Measurements from ENCODE around the gene CRADD. TPM values are rescaled to one million over a fixed set of nuclear protein-coding genes. Genes with fewer than 3 reads are reported as not detected.

The CRADD gene
- polyA plus RNA-seq, 4 donors: 19.0 to 49.4 (median 27.1) TPM

GRCh38 chr12:93743229-93743998 lies 66.2 kb downstream of the CRADD start:
- H3K27ac ChIP-seq (ENCODE audit: low read depth in 1 of 3, low read length in 2 of 3): peak overlapping the region in 1 of 3 donors; percentile 68
- FAIRE-seq (no peak), DNase-seq (no peak)
- no peaks in the 10 kb centered on the region for H3K9me3 ChIP-seq (ENCODE audit: control insufficient read depth in 2 of 2, insufficient read depth in 1 of 2, low read depth in 1 of 2, low read length in 1 of 2)
- H3K27me3 ChIP-seq (ENCODE audit: control insufficient read depth in 3 of 3, insufficient read depth in 3 of 3, low read length in 3 of 3): no peaks in the 10 kb centered on the region
- peaks cover 0 to 9% (median under 1%) of the 10 kb centered on the region in 3 donors for H3K4me1 ChIP-seq (ENCODE audit: control insufficient read depth in 3 of 3, insufficient read depth in 2 of 3, low read depth in 1 of 3, low read length in 2 of 3)
- no peak overlapping the region for H3K4me3 ChIP-seq (ENCODE audit: low read depth in 1 of 3, low read length in 3 of 3)
- no peaks in the 10 kb centered on the region for H3K36me3 ChIP-seq (ENCODE audit: control insufficient read depth in 3 of 3, insufficient read depth in 2 of 3, low read depth in 1 of 3, low read length in 3 of 3)
- whole genome bisulfite sequencing, 3 donors: 94 to 95% (median 95%) methylated on average over 9 of the region's 9 CpGs

GRCh38 chr12:93743999-93744689 lies 67.0 kb downstream of the CRADD start:
- no peak for FAIRE-seq
- no peak for DNase-seq
- no peaks in the 10 kb centered on the region for H3K36me3 ChIP-seq (ENCODE audit: control insufficient read depth in 3 of 3, insufficient read depth in 2 of 3, low read depth in 1 of 3, low read length in 3 of 3)
- H3K9me3 ChIP-seq (ENCODE audit: control insufficient read depth in 2 of 2, insufficient read depth in 1 of 2, low read depth in 1 of 2, low read length in 1 of 2): no peaks in the 10 kb centered on the region
- no peaks in the 10 kb centered on the region for H3K27me3 ChIP-seq (ENCODE audit: control insufficient read depth in 3 of 3, insufficient read depth in 3 of 3, low read length in 3 of 3)
- WGBS, 3 donors: 95 to 97% (median 97%) methylated on average over 4 of the region's 4 CpGs
- H3K4me3 ChIP-seq (ENCODE audit: low read depth in 1 of 3, low read length in 3 of 3): no peak overlapping the region
- peaks cover 0 to 9% (median 2%) of the 10 kb centered on the region in 3 donors for H3K4me1 ChIP-seq (ENCODE audit: control insufficient read depth in 3 of 3, insufficient read depth in 2 of 3, low read depth in 1 of 3, low read length in 2 of 3)
- H3K27ac ChIP-seq (ENCODE audit: low read depth in 1 of 3, low read length in 2 of 3): no peak overlapping the region

- FAIRE-seq (no peak), DNase-seq (no peak)
- Histone ChIP-seq H3K27me3 (ENCODE audit: control insufficient read depth in 3 of 3, insufficient read depth in 3 of 3, low read length in 3 of 3) (no peaks in the 10 kb centered on the region), H3K36me3 (ENCODE audit: control insufficient read depth in 3 of 3, insufficient read depth in 2 of 3, low read depth in 1 of 3, low read length in 3 of 3) (no peaks in the 10 kb centered on the region), H3K4me1 (ENCODE audit: control insufficient read depth in 3 of 3, insufficient read depth in 2 of 3, low read depth in 1 of 3, low read length in 2 of 3) (peaks cover 0 to 9% (median 4%) of the 10 kb centered on the region in 3 donors), H3K9me3 (ENCODE audit: control insufficient read depth in 2 of 2, insufficient read depth in 1 of 2, low read depth in 1 of 2, low read length in 1 of 2) (no peaks in the 10 kb centered on the region), H3K4me3 (ENCODE audit: low read depth in 1 of 3, low read length in 3 of 3) (no peak overlapping the region), H3K27ac (ENCODE audit: low read depth in 1 of 3, low read length in 2 of 3) (no peak overlapping the region)
- 83 to 96% (median 96%) methylated on average over 2 of the region's 2 CpGs for WGBS, 3 donors
Measured at GRCh38 chr12:93745286-93745685, 68.1 kb downstream of the CRADD start.

- FAIRE-seq (no peak), DNase-seq (no peak)
- Histone ChIP-seq H3K27me3 (ENCODE audit: control insufficient read depth in 3 of 3, insufficient read depth in 3 of 3, low read length in 3 of 3) (no peaks in the 10 kb centered on the region), H3K4me1 (ENCODE audit: control insufficient read depth in 3 of 3, insufficient read depth in 2 of 3, low read depth in 1 of 3, low read length in 2 of 3) (peaks cover 0 to 4% (median 2%) of the 10 kb centered on the region in 3 donors), H3K36me3 (ENCODE audit: control insufficient read depth in 3 of 3, insufficient read depth in 2 of 3, low read depth in 1 of 3, low read length in 3 of 3) (no peaks in the 10 kb centered on the region), H3K27ac (ENCODE audit: low read depth in 1 of 3, low read length in 2 of 3) (no peak overlapping the region), H3K9me3 (ENCODE audit: control insufficient read depth in 2 of 2, insufficient read depth in 1 of 2, low read depth in 1 of 2, low read length in 1 of 2) (no peaks in the 10 kb centered on the region), H3K4me3 (ENCODE audit: low read depth in 1 of 3, low read length in 3 of 3) (no peak overlapping the region)
- WGBS, 3 donors: 63 to 93% (median 70%) methylated on average over 4 of the region's 4 CpGs
Measured at GRCh38 chr12:93746572-93747168, 69.5 kb downstream of the CRADD start.

GRCh38 chr12:93748672-93749383 lies 71.7 kb downstream of the CRADD start:
- Histone ChIP-seq H3K4me3 (ENCODE audit: low read depth in 1 of 3, low read length in 3 of 3) (no peak overlapping the region), H3K4me1 (ENCODE audit: control insufficient read depth in 3 of 3, insufficient read depth in 2 of 3, low read depth in 1 of 3, low read length in 2 of 3) (peaks cover 0 to 4% (median 0%) of the 10 kb centered on the region in 3 donors), H3K27me3 (ENCODE audit: control insufficient read depth in 3 of 3, insufficient read depth in 3 of 3, low read length in 3 of 3) (no peaks in the 10 kb centered on the region), H3K36me3 (ENCODE audit: control insufficient read depth in 3 of 3, insufficient read depth in 2 of 3, low read depth in 1 of 3, low read length in 3 of 3) (no peaks in the 10 kb centered on the region), H3K27ac (ENCODE audit: low read depth in 1 of 3, low read length in 2 of 3) (no peak overlapping the region), H3K9me3 (ENCODE audit: control insufficient read depth in 2 of 2, insufficient read depth in 1 of 2, low read depth in 1 of 2, low read length in 1 of 2) (peaks cover 0 to 17% of the 10 kb centered on the region in 2 donors)
- FAIRE-seq (no peak), DNase-seq (no peak)
- 95 to 98% (median 97%) methylated on average over 2 of the region's 2 CpGs for WGBS, 3 donors

GRCh38 chr12:93749515-93749914 lies 72.3 kb downstream of the CRADD start:
- 24 to 51% (median 47%) methylated on average over 2 of the region's 2 CpGs for WGBS, 3 donors
- no peak for FAIRE-seq
- H3K4me1 ChIP-seq (ENCODE audit: control insufficient read depth in 3 of 3, insufficient read depth in 2 of 3, low read depth in 1 of 3, low read length in 2 of 3): peaks cover 0 to 4% (median 0%) of the 10 kb centered on the region in 3 donors
- no peaks in the 10 kb centered on the region for H3K27me3 ChIP-seq (ENCODE audit: control insufficient read depth in 3 of 3, insufficient read depth in 3 of 3, low read length in 3 of 3)
- no peak overlapping the region for H3K27ac ChIP-seq (ENCODE audit: low read depth in 1 of 3, low read length in 2 of 3)
- peaks cover 0 to 2% (median 0%) of the 10 kb centered on the region in 3 donors for H3K36me3 ChIP-seq (ENCODE audit: control insufficient read depth in 3 of 3, insufficient read depth in 2 of 3, low read depth in 1 of 3, low read length in 3 of 3)
- peak in 1 of 2 donors; percentile 31 for DNase-seq
- H3K9me3 ChIP-seq (ENCODE audit: control insufficient read depth in 2 of 2, insufficient read depth in 1 of 2, low read depth in 1 of 2, low read length in 1 of 2): peaks cover 0 to 21% of the 10 kb centered on the region in 2 donors
- H3K4me3 ChIP-seq (ENCODE audit: low read depth in 1 of 3, low read length in 3 of 3): no peak overlapping the region

- Histone ChIP-seq H3K9me3 (ENCODE audit: control insufficient read depth in 2 of 2, insufficient read depth in 1 of 2, low read depth in 1 of 2, low read length in 1 of 2) (peaks cover 0 to 25% of the 10 kb centered on the region in 2 donors), H3K4me1 (ENCODE audit: control insufficient read depth in 3 of 3, insufficient read depth in 2 of 3, low read depth in 1 of 3, low read length in 2 of 3) (peaks cover 0 to 4% (median 0%) of the 10 kb centered on the region in 3 donors), H3K27me3 (ENCODE audit: control insufficient read depth in 3 of 3, insufficient read depth in 3 of 3, low read length in 3 of 3) (no peaks in the 10 kb centered on the region), H3K36me3 (ENCODE audit: control insufficient read depth in 3 of 3, insufficient read depth in 2 of 3, low read depth in 1 of 3, low read length in 3 of 3) (peaks cover 0 to 2% (median 0%) of the 10 kb centered on the region in 3 donors), H3K27ac (ENCODE audit: low read depth in 1 of 3, low read length in 2 of 3) (no peak overlapping the region), H3K4me3 (ENCODE audit: low read depth in 1 of 3, low read length in 3 of 3) (no peak overlapping the region)
- DNase-seq (no peak), FAIRE-seq (no peak)
- 91 to 94% (median 94%) methylated on average over 6 of the region's 6 CpGs for WGBS, 3 donors
Measured at GRCh38 chr12:93750056-93750455, 72.9 kb downstream of the CRADD start.

Data from small intestine (tissue), 7 donors.